ENCODE data around the gene JMJD7.

- TF ChIP-seq SMC3 (IDR thresholded peaks at IDR 0.05) (no peak), TP53 (CRISPR knock-in tag; IDR thresholded peaks at IDR 0.05) (no peak), GATA3 (IDR thresholded peaks at IDR 0.05; ENCODE audit: borderline replicate concordance) (no peak)
Observed at GRCh38 chr15:41801185-41801584, 26.7 kb upstream of the JMJD7 start.
